Endothelial cell of umbilical vein (primary cell): ENCODE data around the gene CYP26A1.

Source experiments
- EZH2 ChIP-seq: IDR thresholded peaks from 2 replicates; pipeline ENCODE4 v1.6.1; 2012; ENCODE audit warnings: borderline replicate concordance, low read depth, mild to moderate bottlenecking, moderate library complexity, low read length, inconsistent platforms; ENCODE audit not compliant: severe bottlenecking
- JUN ChIP-seq: IDR thresholded peaks from 2 replicates; pipeline ENCODE4 v1.6.1; 2011; ENCODE audit warnings: borderline replicate concordance, low read depth; ENCODE audit not compliant: insufficient read length, insufficient read depth

- TF ChIP-seq JUN (no peak), EZH2 (no peak)
These were observed 12.7 kb upstream of the CYP26A1 start for GRCh38 chr10:93060887-93061593.
